Heart left ventricle (tissue), 13 donors: ENCODE data around the gene COL23A1.
"Not testable (repeated sequence)": the region's sequence is repeated elsewhere in the genome, so short reads cannot be mapped to it uniquely, and the experiment has no call there.

ENCODE experiments used
- POLR2A ChIP-seq, 2 donors: fragments of 450-650 bp; IDR thresholded peaks; one replicate each; pipeline ENCODE4 v1.6.1; 2017; ENCODE audit warnings: antibody characterized with exemption in 2 of 2, mild to moderate bottlenecking in 2 of 2, moderate library complexity in 2 of 2
- TF ChIP-seq, protein P1 (sequence below), 12 donors: fragments of 200-600 bp; sonication (generic) in 4 of 12; IDR thresholded peaks; one replicate each; pipeline versions ENCODE4 v1.5.0 to v1.8.0; 2018 to 2022; ENCODE audit warnings: antibody characterized with exemption in 12 of 12, mild to moderate bottlenecking in 5 of 12
- donor health status: ischemic (EF 13 %, LVEDD 7.1; RV severe dilation, severe dysfunction).
- donor health status: DM: no; HTN: yes; CAD: no.
- donor health status: DM: no; HTN: no; CAD: no.
- donor health status: ischemic (EF 25% LVEDD 6.9; RV normal size, moderate dysfunction).
- donor health status: ischemic (EF 25% LVEDD 5.7; RV mildly dilated, moderate dysfunction).
- donor health status: ischemic (EF 35%, LVEDD 5.7; RV mildly dilated, moderate dysfunction).
- donor health status: nonischemic (EF 11% LVEDD 7.7; RV severe dilation, severe dysfunction).
- donor health status: DM: yes; HTN: yes; CAD: no.
- donor health status: PGD.
- donor health status: ischemic (EF 29% LVEDD 5.4; RV normal size, mild dysfunction).
- donor health status: nonischemic (EF 23%, LVEDD 6.1; RV moderate dilation, normal function).

DNA sequence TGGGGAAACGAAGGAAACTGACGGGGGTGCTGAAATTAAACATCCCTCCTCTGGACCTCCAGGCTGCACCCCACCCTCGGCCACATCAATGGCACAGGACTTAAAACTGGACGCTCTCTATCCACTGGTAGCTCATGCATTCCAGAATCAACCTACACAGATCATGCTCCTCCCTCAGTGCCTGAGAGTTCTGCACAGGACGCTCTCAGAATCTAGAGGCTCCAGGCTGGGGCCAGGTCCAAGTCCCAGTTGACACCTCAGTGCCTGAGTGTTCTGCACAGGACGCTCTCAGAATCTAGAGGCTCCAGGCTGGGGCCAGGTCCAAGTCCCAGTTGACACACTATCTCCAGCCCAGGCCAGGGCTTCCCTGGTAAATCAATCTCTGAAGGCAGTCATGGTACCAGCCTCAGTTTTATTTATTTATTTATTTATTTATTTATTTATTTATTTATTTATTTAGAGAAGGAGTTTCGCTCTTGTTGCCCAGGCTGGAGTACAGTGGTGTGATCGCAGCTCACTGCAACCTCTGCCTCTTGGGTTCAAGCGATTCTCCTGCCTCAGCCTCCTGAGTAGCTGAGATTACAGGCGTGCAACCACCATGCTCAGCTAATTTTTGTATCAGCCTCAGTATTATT is 103.2 kb downstream of the COL23A1 start:
- TF ChIP-seq, protein P1, sequence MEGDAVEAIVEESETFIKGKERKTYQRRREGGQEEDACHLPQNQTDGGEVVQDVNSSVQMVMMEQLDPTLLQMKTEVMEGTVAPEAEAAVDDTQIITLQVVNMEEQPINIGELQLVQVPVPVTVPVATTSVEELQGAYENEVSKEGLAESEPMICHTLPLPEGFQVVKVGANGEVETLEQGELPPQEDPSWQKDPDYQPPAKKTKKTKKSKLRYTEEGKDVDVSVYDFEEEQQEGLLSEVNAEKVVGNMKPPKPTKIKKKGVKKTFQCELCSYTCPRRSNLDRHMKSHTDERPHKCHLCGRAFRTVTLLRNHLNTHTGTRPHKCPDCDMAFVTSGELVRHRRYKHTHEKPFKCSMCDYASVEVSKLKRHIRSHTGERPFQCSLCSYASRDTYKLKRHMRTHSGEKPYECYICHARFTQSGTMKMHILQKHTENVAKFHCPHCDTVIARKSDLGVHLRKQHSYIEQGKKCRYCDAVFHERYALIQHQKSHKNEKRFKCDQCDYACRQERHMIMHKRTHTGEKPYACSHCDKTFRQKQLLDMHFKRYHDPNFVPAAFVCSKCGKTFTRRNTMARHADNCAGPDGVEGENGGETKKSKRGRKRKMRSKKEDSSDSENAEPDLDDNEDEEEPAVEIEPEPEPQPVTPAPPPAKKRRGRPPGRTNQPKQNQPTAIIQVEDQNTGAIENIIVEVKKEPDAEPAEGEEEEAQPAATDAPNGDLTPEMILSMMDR (IDR thresholded peaks at IDR 0.05) = not testable (repeated sequence)
- not testable (repeated sequence) for TF ChIP-seq POLR2A (IDR thresholded peaks at IDR 0.05)
